ENCODE measurements around the gene PEX3.

PEX3 gene

GRCh38 chr6:143535189-143535614, 84.6 kb downstream of the PEX3 start:
- FAIRE-seq (no peak), DNase-seq (ENCODE audit: insufficient read length, low spot score) (no peak)

- FAIRE-seq (no peak), DNase-seq (ENCODE audit: insufficient read length, low spot score) (peak; percentile 11)
Measured at GRCh38 chr6:143536461-143536865, 85.9 kb downstream of the PEX3 start.

DNA sequence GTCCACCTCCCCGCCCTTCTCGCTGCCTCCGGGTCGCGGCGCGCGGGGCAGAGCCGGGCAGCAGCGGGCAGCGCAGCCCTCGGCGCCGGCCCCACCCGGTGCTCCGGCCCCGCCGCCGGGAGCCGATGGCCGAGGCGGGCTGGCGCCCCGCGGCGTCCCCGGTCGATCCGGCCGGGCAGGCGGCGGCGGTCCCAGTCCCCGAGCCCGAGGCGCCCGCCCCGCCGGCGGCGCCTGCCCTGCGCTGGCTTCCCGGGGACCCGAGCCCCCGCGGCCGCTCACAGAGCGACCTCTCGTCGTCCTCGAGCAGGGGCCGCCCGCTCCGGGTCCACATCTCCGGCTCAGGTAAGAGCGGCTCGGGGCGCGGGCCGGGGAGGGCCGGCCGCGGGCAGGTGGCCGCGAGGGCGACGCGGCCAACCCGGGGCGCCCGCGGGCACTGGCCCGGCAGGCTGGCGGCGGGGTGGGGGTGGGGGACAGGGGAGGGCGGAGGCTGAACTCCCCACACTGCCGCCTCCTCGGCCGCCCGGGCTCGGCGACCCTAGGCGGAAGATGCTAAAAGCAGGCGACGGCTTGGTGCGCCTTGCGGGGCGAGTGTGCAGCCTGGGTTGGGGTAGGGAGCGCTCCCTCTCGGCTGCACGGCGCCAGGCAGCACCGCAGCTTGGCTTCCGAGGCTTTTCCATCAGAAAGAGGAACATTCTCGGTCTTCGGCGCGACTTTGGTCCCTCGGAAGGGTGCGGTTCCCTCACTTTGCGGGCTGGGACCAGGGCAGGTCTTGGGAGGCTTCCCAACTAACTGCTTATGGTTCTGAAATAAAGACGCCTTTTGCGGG, 86.5 kb downstream of the PEX3 start:
- FAIRE-seq (no peak), DNase-seq (ENCODE audit: insufficient read length, low spot score) (peak; percentile 37)

DNA sequence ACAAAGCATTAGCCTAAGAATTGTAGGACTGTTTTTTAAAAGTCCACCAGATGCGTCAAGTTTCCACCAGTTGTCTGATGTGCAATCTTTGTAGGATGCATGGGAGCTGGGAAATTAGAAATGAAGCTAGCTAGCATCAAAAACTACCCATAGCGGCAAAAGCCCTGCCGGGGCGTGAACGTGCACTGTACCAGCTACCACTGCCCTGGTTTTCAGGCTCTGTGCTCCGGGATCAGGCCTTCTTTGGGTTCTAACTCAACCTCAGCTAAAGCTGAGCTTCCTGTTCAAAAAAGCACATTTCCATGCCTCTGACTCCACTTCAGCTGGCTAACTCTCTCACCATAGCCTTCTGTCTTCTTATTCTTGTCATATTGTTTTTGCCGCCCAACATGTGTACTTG, 87.8 kb downstream of the PEX3 start:
- FAIRE-seq: no peak

DNA sequence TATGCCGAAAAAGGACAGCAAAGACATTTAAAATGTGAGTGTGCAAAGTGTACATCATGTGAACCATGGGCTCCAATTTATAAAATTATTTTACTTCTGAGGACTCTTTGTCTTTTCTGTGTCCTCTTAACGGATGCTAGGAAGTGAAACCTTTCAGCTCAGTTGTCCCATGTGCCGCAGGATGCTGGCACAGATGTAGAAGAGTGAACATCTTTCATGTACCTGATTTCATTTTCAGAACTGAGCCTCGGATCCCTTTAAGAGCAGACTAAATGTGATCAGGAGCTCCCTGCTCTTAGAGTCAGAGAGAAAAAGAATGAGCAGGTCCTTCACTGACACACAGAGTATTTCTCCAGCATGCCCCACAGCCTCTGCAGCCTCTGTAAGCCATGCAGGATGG, 88.5 kb downstream of the PEX3 start:
- no peak for DNase-seq (ENCODE audit: insufficient read length, low spot score)
- no peak for FAIRE-seq

More for the DNA sequence above, 87.8 kb downstream of the PEX3 start:
- no peak for DNase-seq (ENCODE audit: insufficient read length, low spot score)

DNA sequence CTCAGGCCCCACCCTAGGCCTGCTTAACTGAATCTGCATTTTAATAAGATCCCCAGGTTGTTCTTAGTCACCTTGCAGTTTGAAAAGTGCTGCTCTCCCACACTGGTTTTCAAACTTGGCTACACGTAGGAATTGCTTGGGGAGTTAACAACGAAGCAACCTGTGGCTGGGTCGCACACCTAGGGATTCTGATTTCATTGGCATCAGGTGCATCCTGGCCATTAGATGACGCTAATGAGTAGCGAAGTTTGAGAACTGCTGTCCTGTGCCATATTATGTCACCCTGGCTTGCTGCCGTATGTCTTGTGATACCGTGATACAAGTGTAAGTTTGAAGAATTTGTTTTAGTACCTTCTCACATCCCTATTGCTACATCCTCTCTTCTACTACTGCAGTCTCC, 89.1 kb downstream of the PEX3 start:
- DNase-seq (ENCODE audit: insufficient read length, low spot score) (no peak), FAIRE-seq (no peak)

DNA sequence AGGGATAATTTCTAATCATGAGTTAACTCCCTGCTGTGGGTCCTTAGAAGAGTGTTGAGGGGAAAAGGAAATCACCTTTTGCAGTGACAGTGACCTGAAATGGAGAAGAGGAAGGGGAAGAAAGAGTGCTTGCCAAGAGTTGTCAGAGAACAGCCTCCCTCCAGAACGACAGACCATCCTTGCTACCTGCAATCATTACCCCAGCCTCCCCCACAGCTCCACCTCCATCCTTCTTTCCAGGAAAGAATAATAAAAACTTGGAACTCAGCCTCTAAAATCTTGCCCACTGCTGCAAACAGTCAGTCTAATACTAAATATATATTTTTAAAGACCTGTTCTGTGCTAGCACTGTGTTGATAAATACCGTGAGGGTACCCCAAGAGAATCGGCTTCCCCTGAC, 89.6 kb downstream of the PEX3 start:
- no peak for FAIRE-seq
- no peak for DNase-seq (ENCODE audit: insufficient read length, low spot score)
